H1 (cell line): ENCODE results near the gene KIF11. TPM values are rescaled to one million over a fixed set of nuclear protein-coding genes. Genes with fewer than 3 reads are reported as not detected.

Experiments
- CTCF ChIA-PET: fragments of 300-600 bp; sonication (Branson Sonifier 250); formaldehyde crosslinking; loops from one replicate; lab custom pipeline; 2021; ENCODE audit not compliant: partially characterized antibody; lab: Charles Lee
- POLR2A ChIA-PET: fragments of 300-600 bp; sonication (Branson Sonifier 250); formaldehyde crosslinking; loops from one replicate; lab custom pipeline; 2021; ENCODE audit warnings: inconsistent platforms; ENCODE audit not compliant: partially characterized antibody; lab: Charles Lee
- DNase-seq, 2 experiments: peaks; one replicate each; pipeline versions ENCODE4 v3.0.0 to v3.0.0-alpha.2; 2010 to 2022; ENCODE audit warnings: low spot score in 2 of 2, low read depth in 1 of 2, mixed read lengths in 1 of 2
- FAIRE-seq: peaks from 2 replicates; lab custom pipeline; 2011; peaks lifted over from hg19 to GRCh38; lab: Jason Lieb, UNC
- H2AFZ ChIP-seq: 2 replicates; pipeline ENCODE4 v1.8.1; 2012; ENCODE audit warnings: low read length, inconsistent platforms
- H2AK5ac ChIP-seq: 2 replicates; pipeline ENCODE4 v1.6.1; 2013; ENCODE audit warnings: low read depth, low read length
- H2BK120ac ChIP-seq: replicated peaks from 2 replicates; pipeline ENCODE3; 2013; ENCODE audit warnings: low read depth, low read length, inconsistent platforms
- H2BK12ac ChIP-seq: 2 replicates; pipeline ENCODE4 v1.6.1; 2013; ENCODE audit warnings: low read depth, low read length
- H2BK15ac ChIP-seq: 2 replicates; pipeline ENCODE4 v1.6.1; 2013; ENCODE audit warnings: low read length
- H2BK20ac ChIP-seq: 2 replicates; pipeline ENCODE4 v1.6.1; 2013; ENCODE audit warnings: low read length
- H2BK5ac ChIP-seq: 2 replicates; pipeline ENCODE4 v1.6.1; 2013; ENCODE audit warnings: low read depth, low read length
- H3K14ac ChIP-seq: 2 replicates; pipeline ENCODE4 v1.6.1; 2013; ENCODE audit warnings: inconsistent platforms; ENCODE audit not compliant: insufficient read length
- H3K18ac ChIP-seq: 2 replicates; pipeline ENCODE4 v1.6.1; 2013; ENCODE audit warnings: low read length; ENCODE audit errors: extremely low read depth
- H3K23ac ChIP-seq: 2 replicates; pipeline ENCODE4 v1.6.1; 2013; ENCODE audit warnings: inconsistent platforms; ENCODE audit not compliant: insufficient read length
- H3K23me2 ChIP-seq: 2 replicates; pipeline ENCODE4 v1.6.1; 2013; ENCODE audit warnings: low read depth, low read length
- H3K27ac ChIP-seq: 2 replicates; pipeline ENCODE4 v1.6.1; 2011; ENCODE audit warnings: low read depth, low read length, inconsistent platforms
- H3K27me3 ChIP-seq, 4 experiments: replicated peaks in 1 of 4; 1 replicate in 1 of 4; 2 replicates in 3 of 4; pipeline versions ENCODE4 v1.6.1 to v1.8.1; 2011 to 2013; ENCODE audit warnings: low read length in 3 of 4, mild to moderate bottlenecking in 3 of 4, inconsistent platforms in 2 of 4, mixed read lengths in 2 of 4, moderate library complexity in 1 of 4; ENCODE audit not compliant: control insufficient read depth in 3 of 4, insufficient read depth in 3 of 4; ENCODE audit errors: extremely low read depth in 1 of 4
- H3K36me3 ChIP-seq, 4 experiments: 2 replicates each; pipeline versions ENCODE4 v1.6.1 to v1.8.1; 2011 to 2013; ENCODE audit warnings: mild to moderate bottlenecking in 4 of 4, low read length in 3 of 4, moderate library complexity in 2 of 4, control low read depth in 1 of 4, inconsistent platforms in 1 of 4; ENCODE audit not compliant: insufficient read depth in 4 of 4, control insufficient read depth in 2 of 4
- H3K4ac ChIP-seq: replicated peaks from 2 replicates; pipeline ENCODE3; 2013; ENCODE audit warnings: low read length, low read depth, mixed read lengths, inconsistent platforms; ENCODE audit not compliant: insufficient read length
- H3K4me1 ChIP-seq, 4 experiments: replicated peaks in 1 of 4; 1 replicate in 1 of 4; 2 replicates in 3 of 4; pipeline versions ENCODE4 v1.6.1 to v1.8.1; 2011 to 2013; ENCODE audit warnings: low read length in 3 of 4, inconsistent platforms in 2 of 4, mixed read lengths in 1 of 4; ENCODE audit not compliant: insufficient read depth in 4 of 4, control insufficient read depth in 3 of 4
- H3K4me2 ChIP-seq, 2 experiments: 2 replicates each; pipeline versions ENCODE4 v1.6.1 to v1.8.1; 2011 to 2013; ENCODE audit warnings: low read depth in 2 of 2, low read length in 2 of 2, control low read depth in 1 of 2, inconsistent platforms in 1 of 2, mild to moderate bottlenecking in 1 of 2; ENCODE audit not compliant: insufficient read depth in 1 of 2
- H3K4me3 ChIP-seq, 4 experiments: fragments of 200-600, 300-600 bp in 1 of 4; sonication (generic), shearing (Covaris generic), sonication (Bioruptor Twin) in 1 of 4; 2 replicates each; pipeline versions ENCODE4 v1.5.1 to v1.8.1; 2011 to 2016; ENCODE audit warnings: low read length in 4 of 4, low read depth in 3 of 4, control low read depth in 2 of 4, inconsistent platforms in 2 of 4, mild to moderate bottlenecking in 2 of 4, mixed read lengths in 1 of 4, moderate library complexity in 1 of 4; ENCODE audit not compliant: insufficient read depth in 2 of 4; ENCODE audit errors: extremely low read depth in 1 of 4
- H3K56ac ChIP-seq: replicated peaks from 2 replicates; pipeline ENCODE3; 2013; ENCODE audit warnings: low read depth, mild to moderate bottlenecking, mixed read lengths, low read length, inconsistent platforms; ENCODE audit not compliant: insufficient read length
- H3K79me1 ChIP-seq: 2 replicates; pipeline ENCODE4 v1.6.1; 2013; ENCODE audit warnings: low read depth, low read length, control low read depth
- H3K79me2 ChIP-seq, 2 experiments: 2 replicates each; pipeline versions ENCODE4 v1.6.1 to v1.8.1; 2012 to 2013; ENCODE audit warnings: low read length in 2 of 2, mild to moderate bottlenecking in 2 of 2, inconsistent platforms in 1 of 2; ENCODE audit not compliant: insufficient read depth in 2 of 2, control insufficient read depth in 1 of 2
- H3K9ac ChIP-seq, 4 experiments: replicated peaks in 1 of 4; 1 replicate in 1 of 4; 2 replicates in 3 of 4; pipeline versions ENCODE4 v1.6.1 to v1.8.1; 2011 to 2013; ENCODE audit warnings: low read depth in 3 of 4, low read length in 3 of 4, control low read depth in 2 of 4, mild to moderate bottlenecking in 2 of 4, moderate library complexity in 2 of 4, inconsistent platforms in 1 of 4; ENCODE audit errors: extremely low read depth in 1 of 4
- H3K9me3 ChIP-seq, 2 experiments: 2 replicates each; pipeline versions ENCODE4 v1.6.1 to v1.8.1; 2012 to 2013; ENCODE audit warnings: mild to moderate bottlenecking in 2 of 2, moderate library complexity in 2 of 2, control low read depth in 1 of 2, inconsistent platforms in 1 of 2, low read depth in 1 of 2, low read length in 1 of 2, mixed read lengths in 1 of 2; ENCODE audit not compliant: insufficient read depth in 2 of 2
- H4K20me1 ChIP-seq, 2 experiments: replicated peaks in 1 of 2; 2 replicates each; pipeline versions ENCODE3 to v1.8.1; 2011 to 2013; ENCODE audit warnings: inconsistent platforms in 2 of 2, low read length in 2 of 2, mild to moderate bottlenecking in 1 of 2; ENCODE audit not compliant: insufficient read depth in 2 of 2, control insufficient read depth in 1 of 2
- H4K5ac ChIP-seq: 2 replicates; pipeline ENCODE4 v1.6.1; 2013; ENCODE audit warnings: low read length, low read depth, mixed read lengths, inconsistent platforms; ENCODE audit not compliant: insufficient read length
- H4K8ac ChIP-seq: 2 replicates; pipeline ENCODE4 v1.8.0; 2013; ENCODE audit warnings: mild to moderate bottlenecking, moderate library complexity, low read length, inconsistent platforms; ENCODE audit not compliant: insufficient read depth; ENCODE audit errors: extremely low read depth
- H4K91ac ChIP-seq: replicated peaks from 2 replicates; pipeline ENCODE3; 2013; ENCODE audit warnings: low read length, mixed read lengths, inconsistent platforms; ENCODE audit not compliant: insufficient read length
- BACH1 ChIP-seq: IDR thresholded peaks from 2 replicates; pipeline ENCODE4 v1.6.1; 2012; ENCODE audit warnings: low read length, improper control_type of control experiment
- CHD1 ChIP-seq: IDR thresholded peaks from 2 replicates; pipeline ENCODE4 v1.6.1; 2012; ENCODE audit warnings: low read depth, low read length, improper control_type of control experiment
- CREB1 ChIP-seq: IDR thresholded peaks from 2 replicates; pipeline ENCODE4 v1.6.1; 2012; ENCODE audit warnings: inconsistent platforms
- KDM5A ChIP-seq: fragments of 200-600 bp; IDR thresholded peaks from 2 replicates; pipeline ENCODE4 v1.7.1; 2012; ENCODE audit warnings: mild to moderate bottlenecking, low read length, inconsistent platforms, mixed read lengths
- NANOG ChIP-seq: IDR thresholded peaks from 2 replicates; pipeline ENCODE4 v1.6.1; 2011; ENCODE audit warnings: low read length, low read depth, mild to moderate bottlenecking, inconsistent platforms; ENCODE audit not compliant: insufficient read depth, poor library complexity, severe bottlenecking
- PHF8 ChIP-seq: fragments of 200-600 bp; sonication (generic); conservative IDR thresholded peaks from 2 replicates; pipeline ENCODE4 v1.7.1; 2012; ENCODE audit warnings: low read depth, mild to moderate bottlenecking, inconsistent platforms, low read length, moderate library complexity
- RNF2 ChIP-seq: fragments of 200-900, 300-1000 bp; sonication (generic); IDR thresholded peaks from 2 replicates; pipeline ENCODE4 v1.7.1; 2016; ENCODE audit warnings: borderline replicate concordance, low read depth, mild to moderate bottlenecking, antibody characterized with exemption, low read length; ENCODE audit not compliant: poor library complexity, severe bottlenecking; ENCODE audit errors: missing control alignments
- RXRA ChIP-seq: IDR thresholded peaks from 2 replicates; pipeline ENCODE4 v1.6.1; 2011; ENCODE audit warnings: low read depth, mild to moderate bottlenecking, low read length, moderate library complexity; ENCODE audit not compliant: insufficient read depth
- SIRT6 ChIP-seq: IDR thresholded peaks from one replicate; pipeline ENCODE4 v1.7.1; 2012; ENCODE audit warnings: low read length, inconsistent platforms
- SIX5 ChIP-seq: IDR thresholded peaks from 2 replicates; pipeline ENCODE4 v1.6.1; 2011; ENCODE audit warnings: mild to moderate bottlenecking, low read depth, low read length
- TAF1 ChIP-seq: IDR thresholded peaks from 2 replicates; pipeline ENCODE4 v1.6.1; 2011; ENCODE audit warnings: mild to moderate bottlenecking, low read depth, low read length
- TBP ChIP-seq: IDR thresholded peaks from 2 replicates; pipeline ENCODE4 v1.6.1; 2011; ENCODE audit warnings: low read depth, low read length, improper control_type of control experiment
- ZNF274 ChIP-seq: IDR thresholded peaks from 2 replicates; pipeline ENCODE4 v1.7.0; 2012; ENCODE audit warnings: low read length, borderline replicate concordance; ENCODE audit errors: extremely low read depth
- polyA plus RNA-seq, 7 experiments: library from polyadenylated mRNA; depleted of rRNA in 3 of 7; stranded (reverse) in 5 of 7; unstranded in 2 of 7; fragments of >200 nt in 5 of 7; fragments of 200-250 nt in 2 of 7; gene quantifications; 1 replicate in 5 of 7; 2 replicates in 1 of 7; 4 replicates in 1 of 7; pipeline versions ENCODE4 v1.2.1 to v1.2.3, GENCODE V29; 2011 to 2013; ENCODE audit warnings: missing spikeins in 2 of 7, mixed read lengths in 2 of 7
- total RNA-seq: library from RNA; stranded (reverse); fragmentation: NEBNext Ultra II Directional; extraction: Animal tissue kit (Norgen Biotek cat#: 25700); gene quantifications from 2 replicates; pipeline ENCODE4 v1.2.1, GENCODE V29; 2021

Gene KIF11
- total and polyA plus RNA-seq, 2 of the 8 experiments (the other 6 are each of a cell fraction or from before 2014, with no cell fraction given): 11.1 to 59.2 TPM

DNA sequence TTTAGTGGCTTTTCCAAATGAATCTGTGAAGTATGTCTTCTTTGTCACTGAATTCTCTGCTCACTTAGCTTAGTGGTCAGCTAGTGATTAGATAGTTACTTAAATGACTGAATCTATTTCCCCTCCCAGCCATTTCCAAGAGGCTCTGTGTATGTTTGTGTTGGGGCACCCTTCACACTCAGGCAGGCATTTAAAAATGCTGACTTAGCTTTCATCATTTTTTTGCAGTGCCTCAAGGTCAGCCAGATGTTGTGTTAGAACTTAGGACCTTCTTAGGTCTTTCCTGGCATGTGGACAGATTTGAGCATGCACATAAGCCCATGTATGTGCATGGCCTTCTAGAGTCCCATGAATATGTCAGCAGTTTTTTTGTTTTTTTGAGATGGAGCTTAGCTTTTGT, 71.4 kb downstream of the KIF11 start:
- H3K79me1 ChIP-seq: no peaks in the 10 kb centered on the region
- POLR2A ChIA-PET: no interaction called here

More for the DNA sequence above, 71.4 kb downstream of the KIF11 start:
- Histone ChIP-seq H3K9ac (no peak overlapping the region), H4K8ac (no peak overlapping the region), H3K27me3 (no peaks in the 10 kb centered on the region), H3K4me1 (no peaks in the 10 kb centered on the region), H3K18ac (no peak overlapping the region), H2BK20ac (no peak overlapping the region), H3K56ac (no peak overlapping the region), H2BK120ac (no peak overlapping the region), H3K4me3 (no peak overlapping the region), H3K4ac (no peak overlapping the region), H3K36me3 (no peaks in the 10 kb centered on the region), H2AK5ac (no peak overlapping the region), H3K23me2 (no peaks in the 10 kb centered on the region), H4K5ac (no peak overlapping the region), H2AFZ (no peak overlapping the region), H3K27ac (no peak overlapping the region), H4K91ac (no peak overlapping the region), H2BK15ac (no peak overlapping the region), H2BK5ac (no peak overlapping the region), H2BK12ac (no peak overlapping the region), H3K14ac (no peak overlapping the region), H3K4me2 (no peak overlapping the region), H3K23ac (no peak overlapping the region), H3K9me3 (peaks cover 0 to 3% of the 10 kb centered on the region in 2 experiments; a peak in 1 of 4 replicates), H3K79me2 (no peaks in the 10 kb centered on the region), H4K20me1 (no peaks in the 10 kb centered on the region)
- TF ChIP-seq CREB1 (no peak), TAF1 (no peak), NANOG (no peak), TBP (no peak), RNF2 (no peak), BACH1 (no peak), ZNF274 (no peak), SIRT6 (no peak), RXRA (no peak), PHF8 (no peak), KDM5A (no peak), SIX5 (no peak), CHD1 (no peak)
- CTCF ChIA-PET: no interaction called here
- DNase-seq (no peak), FAIRE-seq (no peak)
